ENCODE data around the gene C19orf25. TPM values are rescaled to one million over a fixed set of nuclear protein-coding genes. Genes with fewer than 3 reads are reported as not detected.
A peak's percentile ranks its signal among the peaks of the same experiment; 100 is the strongest.

Gene C19orf25
- 25.0 TPM for total RNA-seq

GRCh38 chr19:1478934-1479707 lies at the start of gene C19orf25:
C19orf25 (minus strand) TSS chr19:1479215; CDS start chr19:1478903, 312 bp downstream.
- peak in 1 of 2 donors; percentile 94 for DNase-seq (ENCODE audit: extremely low spot score in 2 of 2)
- H3K27ac ChIP-seq = peak within 1 kb of the TSS; percentile 75
- peak within 1 kb of the TSS; percentile 72 to 97 for H3K4me3 ChIP-seq
- peaks cover 34% of the 10 kb centered on the region for H3K4me1 ChIP-seq
- H3K36me3 ChIP-seq = peaks cover 0 to 11% of the 10 kb centered on the region in 2 donors
- H3K9me3 ChIP-seq = no peaks in the 10 kb centered on the region
- H3K27me3 ChIP-seq = no peaks in the 10 kb centered on the region
- peak in 1 of 2 donors; percentile 58 for TF ChIP-seq POLR2A (IDR thresholded peaks at IDR 0.05)
- TF ChIP-seq, protein P1, sequence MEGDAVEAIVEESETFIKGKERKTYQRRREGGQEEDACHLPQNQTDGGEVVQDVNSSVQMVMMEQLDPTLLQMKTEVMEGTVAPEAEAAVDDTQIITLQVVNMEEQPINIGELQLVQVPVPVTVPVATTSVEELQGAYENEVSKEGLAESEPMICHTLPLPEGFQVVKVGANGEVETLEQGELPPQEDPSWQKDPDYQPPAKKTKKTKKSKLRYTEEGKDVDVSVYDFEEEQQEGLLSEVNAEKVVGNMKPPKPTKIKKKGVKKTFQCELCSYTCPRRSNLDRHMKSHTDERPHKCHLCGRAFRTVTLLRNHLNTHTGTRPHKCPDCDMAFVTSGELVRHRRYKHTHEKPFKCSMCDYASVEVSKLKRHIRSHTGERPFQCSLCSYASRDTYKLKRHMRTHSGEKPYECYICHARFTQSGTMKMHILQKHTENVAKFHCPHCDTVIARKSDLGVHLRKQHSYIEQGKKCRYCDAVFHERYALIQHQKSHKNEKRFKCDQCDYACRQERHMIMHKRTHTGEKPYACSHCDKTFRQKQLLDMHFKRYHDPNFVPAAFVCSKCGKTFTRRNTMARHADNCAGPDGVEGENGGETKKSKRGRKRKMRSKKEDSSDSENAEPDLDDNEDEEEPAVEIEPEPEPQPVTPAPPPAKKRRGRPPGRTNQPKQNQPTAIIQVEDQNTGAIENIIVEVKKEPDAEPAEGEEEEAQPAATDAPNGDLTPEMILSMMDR (IDR thresholded peaks at IDR 0.05) = peak in 1 of 3 experiments; percentile 4
- TF ChIP-seq POLR2AphosphoS5 (IDR thresholded peaks at IDR 0.05; ENCODE audit: insufficient read depth in 1 of 2, low read depth in 1 of 2) = peak; percentile 88 to 98
- intact Hi-C loops (cut with DNase I) = no loop called here

DNA sequence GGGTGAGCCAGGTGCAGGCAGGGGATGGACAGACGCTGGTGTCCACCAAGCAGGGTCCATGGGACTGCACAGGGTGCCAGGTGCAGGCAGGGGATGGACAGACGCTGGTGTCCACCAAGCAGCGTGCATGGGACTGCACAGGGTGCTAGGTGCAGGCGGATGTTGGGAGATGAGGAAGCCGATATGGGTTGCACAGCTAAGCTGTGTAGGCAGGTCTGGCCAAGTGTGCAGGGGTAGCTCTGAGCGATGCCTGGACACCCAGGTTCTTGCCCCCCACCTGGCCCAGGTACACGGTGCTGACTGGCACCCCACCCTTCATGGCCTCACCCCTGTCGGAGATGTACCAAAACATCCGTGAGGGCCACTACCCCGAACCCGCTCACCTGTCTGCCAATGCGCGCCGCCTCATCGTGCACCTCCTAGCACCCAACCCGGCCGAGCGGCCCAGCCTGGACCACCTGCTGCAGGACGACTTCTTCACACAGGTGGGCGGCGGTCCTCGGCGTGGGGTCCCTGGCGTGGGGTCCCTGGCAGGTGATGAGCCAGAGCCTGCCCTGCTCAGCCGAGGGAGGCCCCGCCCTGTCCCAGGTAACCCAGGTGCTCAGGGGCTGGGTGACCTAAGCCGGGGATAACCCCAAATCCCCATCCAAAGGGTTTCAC lies 48.8 kb upstream of the C19orf25 start:
- no peak overlapping the region for H3K4me3 ChIP-seq
- intact Hi-C loops (cut with DNase I) = no loop called here
- H3K36me3 ChIP-seq = no peaks in the 10 kb centered on the region
- H3K4me1 ChIP-seq = peaks cover 21% of the 10 kb centered on the region
- TF ChIP-seq, protein P1 (IDR thresholded peaks at IDR 0.05) = no peak
- H3K27ac ChIP-seq = no peak overlapping the region
- no peaks in the 10 kb centered on the region for H3K27me3 ChIP-seq
- H3K9me3 ChIP-seq = no peaks in the 10 kb centered on the region
- no peak for DNase-seq (ENCODE audit: extremely low spot score in 2 of 2)

- no peak for DNase-seq (ENCODE audit: extremely low spot score in 2 of 2)
- Histone ChIP-seq H3K27ac (no peak overlapping the region), H3K9me3 (no peaks in the 10 kb centered on the region), H3K36me3 (no peaks in the 10 kb centered on the region), H3K27me3 (no peaks in the 10 kb centered on the region), H3K4me1 (peaks cover 26% of the 10 kb centered on the region), H3K4me3 (no peak overlapping the region)
- intact Hi-C loops (cut with DNase I) = no loop called here
- no peak for TF ChIP-seq POLR2A (IDR thresholded peaks at IDR 0.05)
- no peak for TF ChIP-seq POLR2AphosphoS5 (IDR thresholded peaks at IDR 0.05; ENCODE audit: insufficient read depth in 1 of 2, low read depth in 1 of 2)
- TF ChIP-seq, protein P1 (IDR thresholded peaks at IDR 0.05) = no peak
Measured at GRCh38 chr19:1526979-1527649, 48.1 kb upstream of the C19orf25 start.

DNA sequence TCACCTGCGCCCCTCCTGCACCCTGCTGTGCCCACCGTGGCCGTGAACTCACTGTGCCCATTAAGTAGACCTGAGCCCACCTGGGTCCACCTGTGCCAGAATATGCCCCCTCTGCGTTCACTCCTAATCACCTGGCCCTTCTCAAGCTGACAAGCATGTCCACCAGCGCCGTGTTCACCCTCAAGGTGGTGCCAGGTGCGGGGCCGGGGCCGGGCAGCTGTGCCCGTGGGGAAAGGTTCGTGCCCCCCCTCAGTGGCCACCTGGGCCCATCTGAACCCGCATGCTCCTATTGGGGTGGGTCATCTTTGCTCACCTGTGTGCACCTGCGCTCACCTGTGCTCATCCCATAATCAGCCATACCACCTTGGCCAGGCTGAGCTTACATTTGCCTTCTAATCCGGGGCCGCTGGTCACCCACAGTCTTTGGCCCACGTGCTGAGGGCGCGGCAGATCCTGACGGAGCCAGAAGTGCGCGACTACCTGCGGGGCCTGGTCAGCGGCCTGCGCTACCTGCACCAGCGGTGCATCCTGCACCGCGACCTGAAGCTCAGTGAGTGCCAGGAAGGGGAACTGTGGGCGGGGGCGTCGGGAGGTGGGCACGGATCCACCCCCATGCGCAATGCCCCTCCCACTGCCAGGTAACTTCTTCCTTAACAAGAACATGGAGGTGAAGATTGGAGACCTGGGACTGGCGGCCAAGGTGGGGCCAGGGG lies 47.2 kb upstream of the C19orf25 start:
- Histone ChIP-seq H3K27me3 (no peaks in the 10 kb centered on the region), H3K9me3 (no peaks in the 10 kb centered on the region), H3K27ac (no peak overlapping the region), H3K36me3 (no peaks in the 10 kb centered on the region), H3K4me3 (no peak overlapping the region), H3K4me1 (peaks cover 35% of the 10 kb centered on the region)
- TF ChIP-seq, protein P1 (IDR thresholded peaks at IDR 0.05) = no peak
- TF ChIP-seq POLR2A (IDR thresholded peaks at IDR 0.05) (no peak), POLR2AphosphoS5 (IDR thresholded peaks at IDR 0.05; ENCODE audit: insufficient read depth in 1 of 2, low read depth in 1 of 2) (no peak)
- intact Hi-C loops (cut with DNase I) = no loop called here
- no peak for DNase-seq (ENCODE audit: extremely low spot score in 2 of 2)
